Measurements from ENCODE around the gene RPL13. TPM values are rescaled to one million over a fixed set of nuclear protein-coding genes. Genes with fewer than 3 reads are reported as not detected.

The RPL13 gene
- total RNA-seq, 2 donors from 2014 or later: 4,239 to 4,547 TPM

DNA sequence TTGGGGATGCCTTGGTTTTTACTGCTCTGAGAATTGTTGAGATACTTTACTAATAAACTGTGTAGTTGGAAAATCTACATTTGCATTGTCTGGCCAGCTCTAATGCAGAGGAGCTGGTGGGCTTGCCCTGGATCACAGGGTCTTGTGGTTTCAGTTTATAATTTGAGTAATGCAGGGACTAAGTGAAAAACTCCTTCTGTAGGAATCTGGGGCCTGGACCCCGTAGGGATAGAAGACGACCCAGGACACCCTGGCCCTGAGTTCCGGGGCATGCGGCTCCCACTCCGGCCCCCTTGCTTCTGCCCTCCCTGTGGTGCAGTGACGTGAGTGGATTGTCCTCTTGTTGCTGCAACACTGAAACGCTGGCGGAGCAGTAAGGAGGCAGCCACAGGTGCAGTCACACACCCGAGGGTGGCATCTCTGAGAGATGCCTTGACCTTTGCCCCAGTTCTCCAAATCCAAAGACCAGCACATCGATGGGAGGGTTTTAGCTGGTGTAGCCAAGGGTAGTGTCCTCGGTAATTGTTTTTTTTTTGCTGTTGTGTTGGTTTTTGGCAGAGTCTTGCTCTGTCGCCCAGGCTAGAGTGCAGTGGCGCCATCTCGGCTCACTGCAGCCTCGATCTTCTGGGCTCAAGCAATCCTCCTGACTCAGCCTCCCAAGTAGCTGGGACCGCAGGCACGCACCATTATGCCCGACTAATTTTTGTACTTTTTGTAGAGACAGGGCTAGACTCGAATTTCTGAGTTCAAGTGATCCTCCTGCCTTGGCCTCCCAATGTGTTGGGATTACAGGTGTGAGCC lies 2.6 kb upstream of the RPL13 start:
- Histone ChIP-seq H3K27ac (no peak overlapping the region), H3K9me3 (no peaks in the 10 kb centered on the region), H3K4me3 (no peak overlapping the region), H3K4me1 (peaks cover 0 to 32% of the 10 kb centered on the region in 2 donors), H3K36me3 (peaks cover 57% of the 10 kb centered on the region), H3K27me3 (no peaks in the 10 kb centered on the region)
- TF ChIP-seq, protein P1, sequence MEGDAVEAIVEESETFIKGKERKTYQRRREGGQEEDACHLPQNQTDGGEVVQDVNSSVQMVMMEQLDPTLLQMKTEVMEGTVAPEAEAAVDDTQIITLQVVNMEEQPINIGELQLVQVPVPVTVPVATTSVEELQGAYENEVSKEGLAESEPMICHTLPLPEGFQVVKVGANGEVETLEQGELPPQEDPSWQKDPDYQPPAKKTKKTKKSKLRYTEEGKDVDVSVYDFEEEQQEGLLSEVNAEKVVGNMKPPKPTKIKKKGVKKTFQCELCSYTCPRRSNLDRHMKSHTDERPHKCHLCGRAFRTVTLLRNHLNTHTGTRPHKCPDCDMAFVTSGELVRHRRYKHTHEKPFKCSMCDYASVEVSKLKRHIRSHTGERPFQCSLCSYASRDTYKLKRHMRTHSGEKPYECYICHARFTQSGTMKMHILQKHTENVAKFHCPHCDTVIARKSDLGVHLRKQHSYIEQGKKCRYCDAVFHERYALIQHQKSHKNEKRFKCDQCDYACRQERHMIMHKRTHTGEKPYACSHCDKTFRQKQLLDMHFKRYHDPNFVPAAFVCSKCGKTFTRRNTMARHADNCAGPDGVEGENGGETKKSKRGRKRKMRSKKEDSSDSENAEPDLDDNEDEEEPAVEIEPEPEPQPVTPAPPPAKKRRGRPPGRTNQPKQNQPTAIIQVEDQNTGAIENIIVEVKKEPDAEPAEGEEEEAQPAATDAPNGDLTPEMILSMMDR (IDR thresholded peaks at IDR 0.05): no peak
- no peak for DNase-seq (ENCODE audit: low spot score)

DNA sequence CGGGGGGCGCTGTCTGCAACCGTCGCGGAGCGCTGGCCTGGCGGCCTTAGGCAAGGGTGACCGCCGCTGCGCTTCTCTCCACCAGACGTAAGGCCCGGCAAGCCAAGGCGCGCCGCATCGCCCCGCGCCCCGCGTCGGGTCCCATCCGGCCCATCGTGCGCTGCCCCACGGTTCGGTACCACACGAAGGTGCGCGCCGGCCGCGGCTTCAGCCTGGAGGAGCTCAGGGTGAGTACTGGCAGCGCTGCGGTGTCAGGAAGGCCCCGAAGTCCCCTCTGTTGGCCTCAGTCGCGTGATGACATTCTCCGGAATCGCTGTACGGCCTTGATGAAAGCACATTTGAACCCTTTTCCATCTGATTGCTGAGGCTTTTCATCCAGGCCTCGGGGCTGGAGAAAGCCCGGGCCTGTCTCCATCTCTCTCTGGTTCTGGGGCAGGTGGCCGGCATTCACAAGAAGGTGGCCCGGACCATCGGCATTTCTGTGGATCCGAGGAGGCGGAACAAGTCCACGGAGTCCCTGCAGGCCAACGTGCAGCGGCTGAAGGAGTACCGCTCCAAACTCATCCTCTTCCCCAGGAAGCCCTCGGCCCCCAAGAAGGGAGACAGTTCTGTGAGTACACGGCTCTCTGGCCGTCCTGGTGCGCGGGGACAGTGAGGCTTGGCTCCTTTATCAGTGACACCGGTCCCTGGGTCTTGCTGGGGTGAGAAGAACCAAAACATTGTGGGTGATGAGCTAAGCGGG lies 831 bp downstream of the RPL13 start:
- H3K4me3 ChIP-seq: peak overlapping the region; percentile 88 to 89
- H3K4me1 ChIP-seq: peaks cover 0 to 52% of the 10 kb centered on the region in 2 donors
- peaks cover 49% of the 10 kb centered on the region for H3K36me3 ChIP-seq
- peak overlapping the region; percentile 92 to 99 for H3K27ac ChIP-seq
- TF ChIP-seq, protein P1 (IDR thresholded peaks at IDR 0.05): no peak
- no peaks in the 10 kb centered on the region for H3K9me3 ChIP-seq
- DNase-seq (ENCODE audit: low spot score): no peak
- H3K27me3 ChIP-seq: no peaks in the 10 kb centered on the region

- H3K4me1 ChIP-seq: peaks cover 0 to 52% of the 10 kb centered on the region in 2 donors
- no peak for DNase-seq (ENCODE audit: low spot score)
Observed at GRCh38 chr16:89561884-89562599, 1.6 kb downstream of the RPL13 start.

GRCh38 chr16:89562939-89563338 lies 2.5 kb downstream of the RPL13 start:
- Histone ChIP-seq H3K4me1 (peaks cover 0 to 47% of the 10 kb centered on the region in 2 donors), H3K9me3 (no peaks in the 10 kb centered on the region), H3K36me3 (peaks cover 39% of the 10 kb centered on the region), H3K4me3 (no peak overlapping the region), H3K27me3 (no peaks in the 10 kb centered on the region), H3K27ac (no peak overlapping the region)
- TF ChIP-seq, protein P1 (IDR thresholded peaks at IDR 0.05): no peak
- DNase-seq (ENCODE audit: low spot score): no peak

More at GRCh38 chr16:89561884-89562599, 1.6 kb downstream of the RPL13 start:
- Histone ChIP-seq H3K9me3 (no peaks in the 10 kb centered on the region), H3K27me3 (no peaks in the 10 kb centered on the region), H3K36me3 (peaks cover 41% of the 10 kb centered on the region), H3K4me3 (peak overlapping the region; percentile 88 to 89), H3K27ac (peak overlapping the region in 1 of 2 donors; percentile 92)
- TF ChIP-seq, protein P1 (IDR thresholded peaks at IDR 0.05): no peak

DNA sequence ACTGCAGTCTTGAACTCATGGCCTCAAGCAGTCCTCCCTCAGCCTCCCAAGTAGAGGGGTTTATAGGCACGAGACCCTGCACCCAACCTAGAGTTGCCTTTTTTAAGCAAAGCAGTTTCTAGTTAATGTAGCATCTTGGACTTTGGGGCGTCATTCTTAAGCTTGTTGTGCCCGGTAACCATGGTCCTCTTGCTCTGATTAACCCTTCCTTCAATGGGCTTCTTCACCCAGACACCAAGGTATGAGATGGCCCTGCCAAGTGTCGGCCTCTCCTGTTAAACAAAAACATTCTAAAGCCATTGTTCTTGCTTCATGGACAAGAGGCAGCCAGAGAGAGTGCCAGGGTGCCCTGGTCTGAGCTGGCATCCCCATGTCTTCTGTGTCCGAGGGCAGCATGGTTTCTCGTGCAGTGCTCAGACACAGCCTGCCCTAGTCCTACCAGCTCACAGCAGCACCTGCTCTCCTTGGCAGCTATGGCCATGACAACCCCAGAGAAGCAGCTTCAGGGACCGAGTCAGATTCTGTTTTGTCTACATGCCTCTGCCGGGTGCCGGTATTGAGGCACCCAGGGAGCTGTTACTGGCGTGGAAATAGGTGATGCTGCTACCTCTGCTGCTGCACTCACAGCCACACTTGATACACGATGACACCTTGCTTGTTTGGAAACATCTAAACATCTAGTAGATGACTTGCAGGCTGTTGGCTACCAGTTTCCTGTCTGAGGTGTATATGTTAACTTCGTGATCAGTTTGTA lies 3.3 kb downstream of the RPL13 start:
- no peak overlapping the region for H3K27ac ChIP-seq
- DNase-seq (ENCODE audit: low spot score): no peak
- no peaks in the 10 kb centered on the region for H3K27me3 ChIP-seq
- H3K4me3 ChIP-seq: no peak overlapping the region
- H3K9me3 ChIP-seq: no peaks in the 10 kb centered on the region
- H3K36me3 ChIP-seq: peaks cover 39% of the 10 kb centered on the region
- peaks cover 0 to 47% of the 10 kb centered on the region in 2 donors for H3K4me1 ChIP-seq
- TF ChIP-seq, protein P1 (IDR thresholded peaks at IDR 0.05): no peak

Data from right atrium auricular region (tissue), 2 donors.